ENCODE measurements around the gene PDE6B.

GRCh38 chr4:579543-580175 lies 45.7 kb upstream of the PDE6B start:
- TF ChIP-seq, protein P1, sequence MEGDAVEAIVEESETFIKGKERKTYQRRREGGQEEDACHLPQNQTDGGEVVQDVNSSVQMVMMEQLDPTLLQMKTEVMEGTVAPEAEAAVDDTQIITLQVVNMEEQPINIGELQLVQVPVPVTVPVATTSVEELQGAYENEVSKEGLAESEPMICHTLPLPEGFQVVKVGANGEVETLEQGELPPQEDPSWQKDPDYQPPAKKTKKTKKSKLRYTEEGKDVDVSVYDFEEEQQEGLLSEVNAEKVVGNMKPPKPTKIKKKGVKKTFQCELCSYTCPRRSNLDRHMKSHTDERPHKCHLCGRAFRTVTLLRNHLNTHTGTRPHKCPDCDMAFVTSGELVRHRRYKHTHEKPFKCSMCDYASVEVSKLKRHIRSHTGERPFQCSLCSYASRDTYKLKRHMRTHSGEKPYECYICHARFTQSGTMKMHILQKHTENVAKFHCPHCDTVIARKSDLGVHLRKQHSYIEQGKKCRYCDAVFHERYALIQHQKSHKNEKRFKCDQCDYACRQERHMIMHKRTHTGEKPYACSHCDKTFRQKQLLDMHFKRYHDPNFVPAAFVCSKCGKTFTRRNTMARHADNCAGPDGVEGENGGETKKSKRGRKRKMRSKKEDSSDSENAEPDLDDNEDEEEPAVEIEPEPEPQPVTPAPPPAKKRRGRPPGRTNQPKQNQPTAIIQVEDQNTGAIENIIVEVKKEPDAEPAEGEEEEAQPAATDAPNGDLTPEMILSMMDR (IDR thresholded peaks at IDR 0.05 in 8 of 11, conservative IDR thresholded peaks at IDR 0.05 in 3 of 11), result no peak
- TF ChIP-seq POLR2AphosphoS5 (IDR thresholded peaks at IDR 0.05), result no peak
